Measurements from ENCODE around the gene LDHB. TPM values are rescaled to one million over a fixed set of nuclear protein-coding genes. Genes with fewer than 3 reads are reported as not detected.
A peak's percentile ranks its signal among the peaks of the same experiment; 100 is the strongest.

LDHB gene
- polyA plus RNA-seq, 2 of the 4 experiments (the other 2 are of a cell fraction) = 1,852 to 2,260 TPM

GRCh38 chr12:21655591-21655990 lies 2.1 kb downstream of the LDHB start:
- TF ChIP-seq MAX (IDR thresholded peaks at IDR 0.05) = no peak
- TF ChIP-seq RCOR1 (IDR thresholded peaks at IDR 0.05; ENCODE audit: low read depth, low read length) = no peak
- TF ChIP-seq JUN (IDR thresholded peaks at IDR 0.05) = peak in 1 of 2 experiments; percentile 18; a peak in 1 of 5 replicates
- TF ChIP-seq E2F6 (IDR thresholded peaks at IDR 0.05; ENCODE audit: borderline replicate concordance, low read depth) = no peak
- TF ChIP-seq POLR2A (IDR thresholded peaks at IDR 0.05; ENCODE audit: low read length) = no peak
- Histone ChIP-seq H3K4me3 (peak overlapping the region; percentile 92), H3K27ac (peak overlapping the region; percentile 97 to 98; a peak in 4 of 6 replicates), H3K4me2 (peak overlapping the region; percentile 91), H3K9me3 (no peaks in the 10 kb centered on the region), H3K4me1 (peaks cover 53% of the 10 kb centered on the region)
- FAIRE-seq (no peak), ATAC-seq (no peak), DNase-seq (ENCODE audit: low read depth in 1 of 2, low spot score in 1 of 2) (no peak)
- WGBS (ENCODE audit: missing lambda C conversion rate) = 17% methylated on average over 4 of the region's 4 CpGs
- CTCF ChIA-PET = no interaction called here
- POLR2A ChIA-PET = no interaction called here

- WGBS (ENCODE audit: missing lambda C conversion rate) = 87% methylated on average over 1 of the region's 1 CpG
Observed at GRCh38 chr12:21651821-21652220, 5.8 kb downstream of the LDHB start.

GRCh38 chr12:21650997-21651396 lies 6.6 kb downstream of the LDHB start:
- Histone ChIP-seq H3K4me3 (no peak overlapping the region), H3K4me1 (peaks cover 93% of the 10 kb centered on the region), H3K4me2 (peak overlapping the region; percentile 24), H3K27ac (peak overlapping the region in 1 of 2 experiments; percentile 41; a peak in 3 of 6 replicates), H3K9me3 (no peaks in the 10 kb centered on the region)
- WGBS (ENCODE audit: missing lambda C conversion rate) = 100% methylated on average over 1 of the region's 1 CpG
- no peak for DNase-seq (ENCODE audit: low read depth in 1 of 2, low spot score in 1 of 2)
- ChIA-PET POLR2A (no interaction called here), CTCF (interaction anchor here (1.3 to 1.6 kb wide), 2 partner anchors 29 to 42 kb away, joined by 3 to 4 read pairs; no protein-coding TSS in a partner anchor)
- no peak for FAIRE-seq
- TF ChIP-seq JUN (IDR thresholded peaks at IDR 0.05) (0 out of 5 replicates have a peak, but pooled peaks of 1 of the 2 experiments have one; percentile 23), CHD4 (IDR thresholded peaks at IDR 0.05; ENCODE audit: borderline replicate concordance) (no peak), GATA3 (IDR thresholded peaks at IDR 0.05; ENCODE audit: borderline replicate concordance) (no peak)
- ATAC-seq = peak; percentile 23 to 24; a peak in 1 of 6 replicates

More at GRCh38 chr12:21651821-21652220, 5.8 kb downstream of the LDHB start:
- Histone ChIP-seq H3K4me2 (peak overlapping the region; percentile 24), H3K4me1 (peaks cover 84% of the 10 kb centered on the region), H3K9me3 (no peaks in the 10 kb centered on the region), H3K4me3 (no peak overlapping the region), H3K27ac (no peak overlapping the region)
- POLR2A ChIA-PET = interaction anchor here (0.7 kb wide), 1 partner anchor 14 kb away, joined by 3 read pairs; no protein-coding TSS in a partner anchor
- no peak for ATAC-seq
- DNase-seq (ENCODE audit: low read depth in 1 of 2, low spot score in 1 of 2) = no peak
- CTCF ChIA-PET = interaction anchor here (1.3 to 2.6 kb wide), 3 partner anchors 28 to 43 kb away, joined by 3 to 10 read pairs (median 4); no protein-coding TSS in a partner anchor
- no peak for TF ChIP-seq ZFP36 (IDR thresholded peaks at IDR 0.05; ENCODE audit: borderline replicate concordance, partially characterized antibody)
- TF ChIP-seq HES2 (IDR thresholded peaks at IDR 0.05) = no peak
- no peak for TF ChIP-seq RAD21 (conservative IDR thresholded peaks at IDR 0.05 in 1 of 2, IDR thresholded peaks at IDR 0.05 in 1 of 2)
- no peak for TF ChIP-seq HDAC2 (IDR thresholded peaks at IDR 0.05)
- no peak for TF ChIP-seq CBX2 (IDR thresholded peaks at IDR 0.05; ENCODE audit: borderline replicate concordance, low read depth)
- TF ChIP-seq PHF8 (IDR thresholded peaks at IDR 0.05; ENCODE audit: borderline replicate concordance, low read depth) = no peak
- no peak for TF ChIP-seq JUNB (IDR thresholded peaks at IDR 0.05)
- no peak for TF ChIP-seq ZSCAN20 (CRISPR knock-in tag; IDR thresholded peaks at IDR 0.05)
- TF ChIP-seq E2F6 (IDR thresholded peaks at IDR 0.05; ENCODE audit: borderline replicate concordance, low read depth) = no peak
- no peak for TF ChIP-seq NFE2L2 (conservative IDR thresholded peaks at IDR 0.05; ENCODE audit: low read length)
- TF ChIP-seq KDM1A (IDR thresholded peaks at IDR 0.05; ENCODE audit: low read depth) = no peak
- no peak for TF ChIP-seq HMGXB4 (CRISPR knock-in tag; IDR thresholded peaks at IDR 0.05; ENCODE audit: borderline replicate concordance)
- TF ChIP-seq USF2 (IDR thresholded peaks at IDR 0.05) = no peak
- TF ChIP-seq ESRRA (IDR thresholded peaks at IDR 0.05; ENCODE audit: borderline replicate concordance, low read length) = no peak
- TF ChIP-seq EHF (CRISPR knock-in tag; IDR thresholded peaks at IDR 0.05) = no peak
- TF ChIP-seq RFX5 (IDR thresholded peaks at IDR 0.05) = no peak
- FAIRE-seq = no peak

Data from A549 (cell line).